Astrocyte (in vitro differentiated cells and primary cell): Measurements from ENCODE around the gene TEKT2. TPM values are rescaled to one million over a fixed set of nuclear protein-coding genes. Genes with fewer than 3 reads are reported as not detected.

Experiments used
- DNase-seq: peaks from one replicate; pipeline ENCODE4 v3.0.0-alpha.2; 2010; ENCODE audit warnings: low read depth
- FAIRE-seq: peaks from 2 replicates; lab custom pipeline; 2011; peaks lifted over from hg19 to GRCh38; lab: Jason Lieb, UNC
- H2AFZ ChIP-seq: 2 replicates; pipeline ENCODE4 v1.6.0; 2012; ENCODE audit warnings: low read depth, low read length, inconsistent platforms
- H3K27ac ChIP-seq: 2 replicates; pipeline ENCODE4 v1.5.1; 2011; ENCODE audit warnings: low read depth, low read length, inconsistent platforms
- H3K27me3 ChIP-seq: 2 replicates; pipeline ENCODE4 v1.6.0; 2011; ENCODE audit warnings: low read length, inconsistent platforms; ENCODE audit not compliant: insufficient read depth
- H3K36me3 ChIP-seq: 2 replicates; pipeline ENCODE4 v1.5.1; 2011; ENCODE audit warnings: low read length, inconsistent platforms; ENCODE audit not compliant: insufficient read depth
- H3K4me1 ChIP-seq: 2 replicates; pipeline ENCODE4 v1.5.1; 2011; ENCODE audit warnings: low read length, inconsistent platforms; ENCODE audit not compliant: insufficient read depth
- H3K4me2 ChIP-seq: 2 replicates; pipeline ENCODE4 v1.6.0; 2012; ENCODE audit warnings: low read length, inconsistent platforms
- H3K4me3 ChIP-seq: 2 replicates; pipeline ENCODE4 v1.5.1; 2011; ENCODE audit warnings: low read depth, mild to moderate bottlenecking, low read length, inconsistent platforms; ENCODE audit not compliant: insufficient read depth
- H3K79me2 ChIP-seq: 2 replicates; pipeline ENCODE4 v1.6.0; 2012; ENCODE audit warnings: mild to moderate bottlenecking, low read length, inconsistent platforms; ENCODE audit not compliant: insufficient read depth
- H3K9ac ChIP-seq: 2 replicates; pipeline ENCODE4 v1.6.0; 2012; ENCODE audit warnings: mild to moderate bottlenecking, low read length, inconsistent platforms
- H3K9me3 ChIP-seq: 2 replicates; pipeline ENCODE4 v1.5.1; 2012; ENCODE audit warnings: low read depth, mild to moderate bottlenecking, low read length, inconsistent platforms; ENCODE audit not compliant: insufficient read depth
- H4K20me1 ChIP-seq: 2 replicates; pipeline ENCODE4 v1.6.0; 2012; ENCODE audit warnings: low read length, inconsistent platforms; ENCODE audit not compliant: insufficient read depth
- H3K27ac Mint-ChIP-seq: one replicate; pipeline ENCODE4 v1.8.0; 2021; ENCODE audit warnings: mild to moderate bottlenecking, mixed read lengths; ENCODE audit not compliant: unreplicated experiment
- H3K27me3 Mint-ChIP-seq: one replicate; pipeline ENCODE4 v1.8.0; 2021; ENCODE audit warnings: low read depth, mixed read lengths; ENCODE audit not compliant: unreplicated experiment
- H3K36me3 Mint-ChIP-seq: one replicate; pipeline ENCODE4 v1.8.0; 2021; ENCODE audit warnings: low read depth, mixed read lengths; ENCODE audit not compliant: unreplicated experiment
- H3K4me1 Mint-ChIP-seq: one replicate; pipeline ENCODE4 v1.8.0; 2021; ENCODE audit warnings: low read depth, mixed read lengths; ENCODE audit not compliant: unreplicated experiment
- H3K4me3 Mint-ChIP-seq: one replicate; pipeline ENCODE4 v1.8.0; 2021; ENCODE audit warnings: mild to moderate bottlenecking, moderate library complexity, mixed read lengths; ENCODE audit not compliant: unreplicated experiment
- H3K9me3 Mint-ChIP-seq: one replicate; pipeline ENCODE4 v1.8.0; 2021; ENCODE audit warnings: mild to moderate bottlenecking, mixed read lengths; ENCODE audit not compliant: unreplicated experiment
- CTCF ChIP-seq: IDR thresholded peaks from 2 replicates; pipeline ENCODE4 v1.5.1; 2011; ENCODE audit warnings: low read depth, mild to moderate bottlenecking, inconsistent platforms, low read length, moderate library complexity; ENCODE audit not compliant: insufficient read depth
- EZH2 ChIP-seq: IDR thresholded peaks from 2 replicates; pipeline ENCODE4 v1.6.1; 2012; ENCODE audit warnings: mild to moderate bottlenecking, low read length, inconsistent platforms; ENCODE audit not compliant: insufficient read depth
- total RNA-seq: library from RNA; stranded (reverse); gene quantifications from 2 replicates; pipeline ENCODE4 v1.2.1, GENCODE V29; 2021

The TEKT2 gene
- total RNA-seq, 1 donor from 2014 or later, result 0.39 TPM

GRCh38 chr1:36133484-36133883 is 49.6 kb downstream of the TEKT2 start:
- Mint-ChIP-seq H3K36me3 (peaks cover 14% of the 10 kb centered on the region), H3K4me3 (no peak overlapping the region), H3K27me3 (no peaks in the 10 kb centered on the region), H3K9me3 (no peaks in the 10 kb centered on the region), H3K27ac (peak overlapping the region; percentile 18), H3K4me1 (peaks cover 35% of the 10 kb centered on the region)
- peak overlapping the region; percentile 44 for H3K4me2 ChIP-seq
- H3K27me3 ChIP-seq, result no peaks in the 10 kb centered on the region
- H3K27ac ChIP-seq, result peak overlapping the region; percentile 44
- DNase-seq (peak; percentile 95), FAIRE-seq (peak; percentile 97)
- H3K79me2 ChIP-seq, result peaks cover 8% of the 10 kb centered on the region
- H3K4me1 ChIP-seq, result peaks cover 44% of the 10 kb centered on the region
- H2AFZ ChIP-seq, result peak overlapping the region; percentile 70
- H3K4me3 ChIP-seq, result no peak overlapping the region
- peaks cover 16% of the 10 kb centered on the region for H3K36me3 ChIP-seq
- H4K20me1 ChIP-seq, result no peaks in the 10 kb centered on the region
- peak overlapping the region; percentile 23 for H3K9ac ChIP-seq
- TF ChIP-seq CTCF, result no peak
- no peak for TF ChIP-seq EZH2
- H3K9me3 ChIP-seq, result no peaks in the 10 kb centered on the region

- DNase-seq, result no peak
- Histone ChIP-seq H3K4me1 (peaks cover 44% of the 10 kb centered on the region), H2AFZ (no peak overlapping the region), H3K9ac (peak overlapping the region; percentile 16), H4K20me1 (no peaks in the 10 kb centered on the region), H3K36me3 (peaks cover 16% of the 10 kb centered on the region), H3K9me3 (no peaks in the 10 kb centered on the region), H3K4me3 (no peak overlapping the region), H3K79me2 (peaks cover 9% of the 10 kb centered on the region), H3K4me2 (peak overlapping the region; percentile 44), H3K27ac (no peak overlapping the region), H3K27me3 (no peaks in the 10 kb centered on the region)
- Mint-ChIP-seq H3K4me1 (peaks cover 30% of the 10 kb centered on the region), H3K27ac (no peak overlapping the region), H3K4me3 (no peak overlapping the region), H3K36me3 (peaks cover 15% of the 10 kb centered on the region), H3K27me3 (no peaks in the 10 kb centered on the region), H3K9me3 (no peaks in the 10 kb centered on the region)
- no peak for FAIRE-seq
- TF ChIP-seq CTCF, result no peak
- TF ChIP-seq EZH2, result no peak
Measured at GRCh38 chr1:36134031-36134430, 50.1 kb downstream of the TEKT2 start.

- H3K9me3 Mint-ChIP-seq, result no peaks in the 10 kb centered on the region
- Histone ChIP-seq H3K27ac (peak overlapping the region; percentile 60), H3K4me3 (no peak overlapping the region), H3K9me3 (no peaks in the 10 kb centered on the region), H3K27me3 (no peaks in the 10 kb centered on the region), H3K36me3 (peaks cover 20% of the 10 kb centered on the region), H2AFZ (no peak overlapping the region), H3K4me1 (peaks cover 44% of the 10 kb centered on the region), H3K79me2 (peaks cover 14% of the 10 kb centered on the region), H3K9ac (peak overlapping the region; percentile 9), H4K20me1 (no peaks in the 10 kb centered on the region), H3K4me2 (no peak overlapping the region)
- peaks cover 30% of the 10 kb centered on the region for H3K4me1 Mint-ChIP-seq
- FAIRE-seq (peak; percentile 29), DNase-seq (peak; percentile 47)
- H3K27ac Mint-ChIP-seq, result peak overlapping the region; percentile 67
- H3K36me3 Mint-ChIP-seq, result peaks cover 15% of the 10 kb centered on the region
- TF ChIP-seq EZH2 (no peak), CTCF (peak; percentile 88)
- H3K27me3 Mint-ChIP-seq, result no peaks in the 10 kb centered on the region
- H3K4me3 Mint-ChIP-seq, result no peak overlapping the region
Measured at GRCh38 chr1:36134505-36135329, 50.8 kb downstream of the TEKT2 start.
